CD4-positive, alpha-beta T cell (primary cell): ENCODE measurements around the gene HDAC3. TPM values are rescaled to one million over a fixed set of nuclear protein-coding genes. Genes with fewer than 3 reads are reported as not detected.

Source experiments
- ATAC-seq: fragments of 200-7000 bp; cut with Tn5 transposase; one replicate; pipeline ENCODE4 v1.10.0; 2022; ENCODE audit warnings: mild to moderate bottlenecking; ENCODE audit not compliant: poor library complexity
- CTCF ChIA-PET: fragments of 350-600 bp; sonication (Branson Sonifier 250); formaldehyde crosslinking; loops from one replicate; lab custom pipeline; 2021; ENCODE audit warnings: antibody characterized with exemption, inconsistent platforms; lab: Charles Lee
- POLR2A ChIA-PET: fragments of 350-600 bp; sonication (Branson Sonifier 250); formaldehyde crosslinking; loops from one replicate; lab custom pipeline; 2021; ENCODE audit warnings: antibody characterized with exemption, inconsistent platforms; lab: Charles Lee
- DNase-seq, 14 experiments: peaks; one replicate each; pipeline ENCODE4 v3.0.0-alpha.2; 2013 to 2020; ENCODE audit warnings: mixed read lengths in 2 of 14
- H3K27ac ChIP-seq, 2 donors: one replicate each; pipeline versions ENCODE4 v1.5.1 to v1.7.0; 2013; ENCODE audit warnings: low read length in 2 of 2, low read depth in 1 of 2, mild to moderate bottlenecking in 1 of 2
- H3K27me3 ChIP-seq, 2 experiments: 1 replicate in 1 of 2; 2 replicates in 1 of 2; pipeline versions ENCODE4 v1.6.1 to v1.7.0; 2013; ENCODE audit warnings: low read length in 2 of 2, control low read depth in 1 of 2, mild to moderate bottlenecking in 1 of 2, moderate library complexity in 1 of 2; ENCODE audit not compliant: insufficient read depth in 2 of 2, control insufficient read depth in 1 of 2
- H3K36me3 ChIP-seq: one replicate; pipeline ENCODE4 v1.6.1; 2013; ENCODE audit warnings: low read length, control low read depth; ENCODE audit not compliant: insufficient read depth
- H3K4me1 ChIP-seq: one replicate; pipeline ENCODE4 v1.6.1; 2013; ENCODE audit warnings: low read length, control low read depth; ENCODE audit not compliant: insufficient read depth
- H3K4me3 ChIP-seq: one replicate; pipeline ENCODE4 v1.5.1; 2013; ENCODE audit warnings: mild to moderate bottlenecking, low read length, moderate library complexity
- H3K9me3 ChIP-seq, 2 experiments: 1 replicate in 1 of 2; 2 replicates in 1 of 2; pipeline versions ENCODE4 v1.6.1 to v1.7.0; 2013; ENCODE audit warnings: low read length in 2 of 2, mild to moderate bottlenecking in 2 of 2, control low read depth in 1 of 2, moderate library complexity in 1 of 2; ENCODE audit not compliant: control insufficient read depth in 1 of 2, insufficient read depth in 1 of 2
- H3K27ac Mint-ChIP-seq: one replicate; pipeline ENCODE4 v1.8.0; 2020; ENCODE audit warnings: mixed read lengths
- H3K27me3 Mint-ChIP-seq: one replicate; pipeline ENCODE4 v1.8.0; 2021; ENCODE audit warnings: mixed read lengths
- H3K36me3 Mint-ChIP-seq: one replicate; pipeline ENCODE4 v1.8.0; 2021; ENCODE audit warnings: low read depth, mixed read lengths
- H3K4me1 Mint-ChIP-seq: one replicate; pipeline ENCODE4 v1.8.0; 2021; ENCODE audit warnings: low read depth, mixed read lengths
- H3K4me3 Mint-ChIP-seq: one replicate; pipeline ENCODE4 v1.8.0; 2020; ENCODE audit warnings: mild to moderate bottlenecking, mixed read lengths
- H3K9me3 Mint-ChIP-seq: one replicate; pipeline ENCODE4 v1.8.0; 2020; ENCODE audit warnings: mixed read lengths
- CTCF ChIP-seq: fragments of 200-600 bp; IDR thresholded peaks from one replicate; pipeline ENCODE4 v1.8.0; 2022; ENCODE audit warnings: antibody characterized with exemption, mild to moderate bottlenecking
- intact Hi-C, 2 experiments: fragments of 100-400 bp; cut with DNase I in 1 of 2; cut with micrococcal nuclease in 1 of 2; formaldehyde crosslinking; loops; one replicate each; pipeline versions ENCODE4 v1.15.1 to v1.9.0; 2023 to 2025; cut with DNase I, micrococcal nuclease
- total RNA-seq, 174 experiments: library from RNA in 2 of 174; stranded (reverse) in 2 of 174; gene quantifications; one replicate each; pipeline ENCODE4 v1.2.3 and lab custom pipeline; 2021 to 2026

HDAC3 gene
- total RNA-seq, 2 experiments from 2014 or later: 51.1 to 52.7 TPM

- no peak for ATAC-seq
- peaks cover 43% of the 10 kb centered on the region for H3K4me1 Mint-ChIP-seq
Observed at GRCh38 chr5:141630570-141631140, 6.0 kb downstream of the HDAC3 start.

GRCh38 chr5:141628175-141628788 is 8.4 kb downstream of the HDAC3 start:
- no peaks in the 10 kb centered on the region for H3K27me3 ChIP-seq
- no peak for ATAC-seq
- H3K27ac ChIP-seq: no peak overlapping the region
- DNase-seq: no peak
- H3K27me3 Mint-ChIP-seq: no peaks in the 10 kb centered on the region
- H3K27ac Mint-ChIP-seq: no peak overlapping the region
- H3K4me1 Mint-ChIP-seq: peaks cover 32% of the 10 kb centered on the region
- peaks cover 3% of the 10 kb centered on the region for H3K4me1 ChIP-seq
- POLR2A ChIA-PET: interaction anchor here (2.2 kb wide), 1 partner anchor 9 kb away, joined by 5 read pairs; the partner anchor contains the start of gene RELL2
- H3K9me3 Mint-ChIP-seq: no peaks in the 10 kb centered on the region
- no peak for TF ChIP-seq CTCF
- intact Hi-C loops: no loop called here
- H3K9me3 ChIP-seq: no peaks in the 10 kb centered on the region
- H3K4me3 ChIP-seq: no peak overlapping the region
- CTCF ChIA-PET: interaction anchor here (1.2 to 1.4 kb wide), 2 partner anchors 9 to 36 kb away, joined by 4 to 5 read pairs; partner anchors contain the start of gene DIAPH1
- peaks cover 95% of the 10 kb centered on the region for H3K36me3 Mint-ChIP-seq
- peaks cover 79% of the 10 kb centered on the region for H3K36me3 ChIP-seq
- H3K4me3 Mint-ChIP-seq: no peak overlapping the region

More at GRCh38 chr5:141630570-141631140, 6.0 kb downstream of the HDAC3 start:
- Mint-ChIP-seq H3K36me3 (peaks cover 87% of the 10 kb centered on the region), H3K9me3 (no peaks in the 10 kb centered on the region), H3K27me3 (no peaks in the 10 kb centered on the region), H3K27ac (no peak overlapping the region), H3K4me3 (no peak overlapping the region)
- Histone ChIP-seq H3K9me3 (no peaks in the 10 kb centered on the region), H3K36me3 (peaks cover 63% of the 10 kb centered on the region), H3K4me3 (no peak overlapping the region), H3K27me3 (no peaks in the 10 kb centered on the region), H3K27ac (no peak overlapping the region), H3K4me1 (peaks cover 15% of the 10 kb centered on the region)
- CTCF ChIA-PET: interaction anchor here (1.3 to 6.3 kb wide), 3 partner anchors 10 to 38 kb away, joined by 3 to 43 read pairs (median 18); partner anchors contain the start of gene DIAPH1
- intact Hi-C loops: no loop called here
- TF ChIP-seq CTCF: no peak
- POLR2A ChIA-PET: interaction anchor here (1.0 to 8.8 kb wide), 3 partner anchors 12 to 33 kb away, joined by 4 to 100 read pairs (median 5); partner anchors contain the start of gene DIAPH1
- DNase-seq: no peak

- ATAC-seq (no peak), DNase-seq (no peak)
- Mint-ChIP-seq H3K9me3 (no peaks in the 10 kb centered on the region), H3K27ac (peak overlapping the region; percentile 52), H3K4me3 (no peak overlapping the region), H3K36me3 (peaks cover 85% of the 10 kb centered on the region), H3K4me1 (peaks cover 27% of the 10 kb centered on the region), H3K27me3 (no peaks in the 10 kb centered on the region)
- H3K4me1 ChIP-seq: peaks cover 16% of the 10 kb centered on the region
- no peak for TF ChIP-seq CTCF
- H3K4me3 ChIP-seq: no peak overlapping the region
- no peaks in the 10 kb centered on the region for H3K27me3 ChIP-seq
- no peaks in the 10 kb centered on the region for H3K9me3 ChIP-seq
- H3K36me3 ChIP-seq: peaks cover 77% of the 10 kb centered on the region
- no peak overlapping the region for H3K27ac ChIP-seq
- intact Hi-C loops: no loop called here
- ChIA-PET CTCF (interaction anchor here (1.2 to 3.0 kb wide), 3 partner anchors 10 to 32 kb away, joined by 3 to 16 read pairs (median 13); no protein-coding TSS in a partner anchor), POLR2A (interaction anchor here (0.8 to 2.2 kb wide), 4 partner anchors 10 to 31 kb away, joined by 4 to 8 read pairs (median 6); partner anchors contain the start of genes HDAC3 and RELL2)
Observed at GRCh38 chr5:141623611-141624010, 13.0 kb downstream of the HDAC3 start.
